Sigmoid colon (tissue), 7 donors: ENCODE measurements around the gene BHLHE23. TPM values are rescaled to one million over a fixed set of nuclear protein-coding genes. Genes with fewer than 3 reads are reported as not detected.
A peak's percentile ranks its signal among the peaks of the same experiment; 100 is the strongest.

Experiments
- DNase-seq: peaks from one replicate; pipeline ENCODE4 v3.0.0-alpha.2; 2019
- H3K27ac ChIP-seq, 4 donors: fragments of 200-600 bp; sonication (generic); one replicate each; pipeline ENCODE4 v1.5.1; 2016 to 2019; ENCODE audit warnings: mild to moderate bottlenecking in 1 of 4
- H3K27me3 ChIP-seq, 3 donors: fragments of 200-600 bp; sonication (generic); one replicate each; pipeline ENCODE4 v1.5.1; 2019; ENCODE audit warnings: mild to moderate bottlenecking in 1 of 3
- H3K36me3 ChIP-seq, 4 donors: fragments of 200-600 bp; sonication (generic); one replicate each; pipeline ENCODE4 v1.5.1; 2016 to 2019
- H3K4me1 ChIP-seq, 4 donors: fragments of 200-600 bp; sonication (generic); one replicate each; pipeline ENCODE4 v1.5.1; 2017 to 2019
- H3K4me3 ChIP-seq, 4 donors: fragments of 200-600 bp; sonication (generic); one replicate each; pipeline ENCODE4 v1.5.1; 2017 to 2019; ENCODE audit warnings: mild to moderate bottlenecking in 2 of 4, moderate library complexity in 1 of 4
- H3K9me3 ChIP-seq, 4 donors: fragments of 200-600 bp in 3 of 4; sonication (generic) in 3 of 4; one replicate each; pipeline versions ENCODE4 v1.5.1 to v1.6.1; 2013 to 2019
- EP300 ChIP-seq, 4 donors: sonication (generic); formaldehyde crosslinking; IDR thresholded peaks; one replicate each; pipeline ENCODE4 v1.6.1; 2017; ENCODE audit warnings: antibody characterized with exemption in 4 of 4
- POLR2A ChIP-seq, 2 donors: fragments of 450-650 bp; IDR thresholded peaks; one replicate each; pipeline ENCODE4 v1.6.1; 2016; ENCODE audit warnings: antibody characterized with exemption in 2 of 2, mild to moderate bottlenecking in 2 of 2, moderate library complexity in 2 of 2
- POLR2AphosphoS5 ChIP-seq, 4 donors: sonication (generic); formaldehyde crosslinking; IDR thresholded peaks; one replicate each; pipeline ENCODE4 v1.6.1; 2017; ENCODE audit warnings: antibody characterized with exemption in 4 of 4
- WGBS, 2 donors: extraction: QIAGEN DNeasy Blood & Tissue Kit; methylation state at CpG; one replicate each; pipeline ENCODE4 v1.1.7; 2013; 5-methylcytosine and 5-hydroxymethylcytosine counted together
- intact Hi-C: fragments of 100-400 bp; cut with DNase I; formaldehyde crosslinking; loops from one replicate; pipeline ENCODE4 v1.15.1; 2023
- polyA plus RNA-seq, 3 donors: library from polyadenylated mRNA; stranded (reverse); fragments of 200-250 nt; gene quantifications; one replicate each; pipeline ENCODE4 v1.2.3, GENCODE V29; 2013
- total RNA-seq, 4 donors: library from RNA; depleted of rRNA; stranded (reverse); fragments of >200 nt; gene quantifications; one replicate each; pipeline ENCODE4 v1.1.0, GENCODE V29; 2016
- TF ChIP-seq, protein P1 (sequence below), 4 experiments: fragments of 450-650 bp in 3 of 4; fragments of 200-600 bp in 1 of 4; IDR thresholded peaks; one replicate each; pipeline ENCODE4 v1.5.1; 2016 to 2019; ENCODE audit warnings: antibody characterized with exemption in 4 of 4, mild to moderate bottlenecking in 3 of 4, moderate library complexity in 2 of 4
- donor health status: healthy with polysubstance abuse.
- donor health status: Bipolar disorder and iron deficiency.
- donor health status: healthy.

The BHLHE23 gene
- total and polyA plus RNA-seq, 7 donors, result not detected

DNA sequence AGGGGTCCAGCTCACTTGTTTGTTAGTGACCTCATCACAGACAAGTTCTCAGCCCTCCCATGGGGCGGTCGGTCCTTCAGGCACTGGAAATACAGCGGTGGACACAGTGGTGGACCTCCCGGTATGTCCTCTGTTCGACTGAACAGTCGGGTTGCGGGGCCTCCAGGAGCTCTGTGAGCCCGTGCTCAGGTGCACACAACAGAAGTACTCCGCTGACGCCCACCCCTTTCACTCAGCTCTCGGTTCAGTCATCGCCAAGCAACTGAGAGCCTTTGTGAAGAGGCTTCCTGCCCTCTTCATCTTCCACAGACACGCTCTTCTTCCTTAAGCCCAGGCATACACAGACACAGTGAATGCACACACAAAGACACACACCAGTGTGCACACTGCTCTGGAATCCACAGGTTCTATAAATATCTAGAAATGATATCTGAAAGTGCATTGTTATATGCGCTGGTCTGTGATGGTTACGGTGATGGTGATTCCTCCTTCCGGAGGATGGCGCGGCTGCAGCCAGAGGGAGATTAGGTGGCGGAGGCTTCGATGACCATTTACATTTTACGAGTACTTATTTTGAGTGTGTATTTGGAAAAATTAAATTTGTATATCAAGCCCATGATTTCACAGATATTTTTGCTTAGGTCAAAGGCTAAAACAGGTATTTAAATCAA, 46.8 kb upstream of the BHLHE23 start:
- Histone ChIP-seq H3K27ac (no peak overlapping the region), H3K4me3 (no peak overlapping the region), H3K27me3 (peaks cover 4 to 68% (median 22%) of the 10 kb centered on the region in 3 donors), H3K4me1 (peaks cover 0 to 9% (median 3%) of the 10 kb centered on the region in 4 donors), H3K9me3 (no peaks in the 10 kb centered on the region), H3K36me3 (no peaks in the 10 kb centered on the region)
- no peak for TF ChIP-seq POLR2AphosphoS5 (IDR thresholded peaks at IDR 0.05)
- no peak for TF ChIP-seq EP300 (IDR thresholded peaks at IDR 0.05)
- TF ChIP-seq, protein P1, sequence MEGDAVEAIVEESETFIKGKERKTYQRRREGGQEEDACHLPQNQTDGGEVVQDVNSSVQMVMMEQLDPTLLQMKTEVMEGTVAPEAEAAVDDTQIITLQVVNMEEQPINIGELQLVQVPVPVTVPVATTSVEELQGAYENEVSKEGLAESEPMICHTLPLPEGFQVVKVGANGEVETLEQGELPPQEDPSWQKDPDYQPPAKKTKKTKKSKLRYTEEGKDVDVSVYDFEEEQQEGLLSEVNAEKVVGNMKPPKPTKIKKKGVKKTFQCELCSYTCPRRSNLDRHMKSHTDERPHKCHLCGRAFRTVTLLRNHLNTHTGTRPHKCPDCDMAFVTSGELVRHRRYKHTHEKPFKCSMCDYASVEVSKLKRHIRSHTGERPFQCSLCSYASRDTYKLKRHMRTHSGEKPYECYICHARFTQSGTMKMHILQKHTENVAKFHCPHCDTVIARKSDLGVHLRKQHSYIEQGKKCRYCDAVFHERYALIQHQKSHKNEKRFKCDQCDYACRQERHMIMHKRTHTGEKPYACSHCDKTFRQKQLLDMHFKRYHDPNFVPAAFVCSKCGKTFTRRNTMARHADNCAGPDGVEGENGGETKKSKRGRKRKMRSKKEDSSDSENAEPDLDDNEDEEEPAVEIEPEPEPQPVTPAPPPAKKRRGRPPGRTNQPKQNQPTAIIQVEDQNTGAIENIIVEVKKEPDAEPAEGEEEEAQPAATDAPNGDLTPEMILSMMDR (IDR thresholded peaks at IDR 0.05), result no peak
- TF ChIP-seq POLR2A (IDR thresholded peaks at IDR 0.05), result no peak
- intact Hi-C loops, result no loop called here
- WGBS, 2 donors, result 79 to 82% methylated on average over 21 of the region's 21 CpGs
- no peak for DNase-seq

DNA sequence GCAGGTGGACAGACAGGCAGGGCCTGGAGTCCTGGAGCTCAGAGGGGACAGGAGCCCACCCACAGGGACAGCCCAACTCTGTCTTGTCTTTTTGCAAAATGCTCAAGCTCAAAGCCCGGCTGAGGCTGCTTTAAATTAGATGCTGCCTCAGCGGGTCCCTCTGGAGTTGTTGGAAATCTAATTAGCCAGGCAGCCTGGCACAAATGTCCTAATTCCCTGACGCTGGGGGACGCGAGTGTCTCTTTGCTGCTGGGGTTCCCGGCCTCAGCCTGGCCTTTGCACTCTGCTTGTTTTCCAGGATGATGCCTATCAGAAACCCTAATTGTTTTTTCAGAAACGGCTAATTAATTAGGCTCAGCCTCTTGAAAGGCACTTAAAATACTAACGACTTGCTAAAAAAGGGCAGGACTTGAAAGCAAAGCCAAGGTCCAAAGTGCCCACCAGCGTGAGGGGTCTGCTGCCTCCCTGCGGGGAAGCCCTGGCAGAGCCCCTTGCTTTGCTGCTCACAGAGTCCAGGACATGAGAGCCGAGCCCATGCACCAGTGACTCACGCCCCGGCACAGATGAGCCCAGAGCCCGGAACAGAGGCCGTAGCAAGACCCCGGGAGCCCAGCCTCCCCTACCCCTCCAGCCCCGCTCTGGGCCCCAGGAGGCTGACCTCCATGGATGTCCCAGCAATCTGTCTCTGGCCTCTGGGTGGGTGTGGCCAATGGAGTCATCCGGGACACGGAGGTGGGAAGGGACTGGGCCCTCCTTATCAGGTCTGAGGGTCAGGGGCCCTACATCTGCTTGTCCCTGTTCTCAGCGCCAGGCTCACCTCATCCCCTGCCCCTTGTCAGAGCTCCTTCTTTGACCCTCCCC, 46.0 kb upstream of the BHLHE23 start:
- no peaks in the 10 kb centered on the region for H3K9me3 ChIP-seq
- H3K27me3 ChIP-seq, result peaks cover 0 to 68% (median 14%) of the 10 kb centered on the region in 3 donors
- H3K36me3 ChIP-seq, result no peaks in the 10 kb centered on the region
- H3K4me1 ChIP-seq, result peaks cover 0 to 9% (median 3%) of the 10 kb centered on the region in 4 donors
- TF ChIP-seq POLR2AphosphoS5 (IDR thresholded peaks at IDR 0.05), result no peak
- no peak for TF ChIP-seq POLR2A (IDR thresholded peaks at IDR 0.05)
- TF ChIP-seq, protein P1 (IDR thresholded peaks at IDR 0.05), result no peak
- TF ChIP-seq EP300 (IDR thresholded peaks at IDR 0.05), result no peak
- intact Hi-C loops, result no loop called here
- 39 to 43% methylated on average over 20 of the region's 20 CpGs for WGBS, 2 donors
- no peak overlapping the region for H3K4me3 ChIP-seq
- H3K27ac ChIP-seq, result no peak overlapping the region
- peak; percentile 54 for DNase-seq

DNA sequence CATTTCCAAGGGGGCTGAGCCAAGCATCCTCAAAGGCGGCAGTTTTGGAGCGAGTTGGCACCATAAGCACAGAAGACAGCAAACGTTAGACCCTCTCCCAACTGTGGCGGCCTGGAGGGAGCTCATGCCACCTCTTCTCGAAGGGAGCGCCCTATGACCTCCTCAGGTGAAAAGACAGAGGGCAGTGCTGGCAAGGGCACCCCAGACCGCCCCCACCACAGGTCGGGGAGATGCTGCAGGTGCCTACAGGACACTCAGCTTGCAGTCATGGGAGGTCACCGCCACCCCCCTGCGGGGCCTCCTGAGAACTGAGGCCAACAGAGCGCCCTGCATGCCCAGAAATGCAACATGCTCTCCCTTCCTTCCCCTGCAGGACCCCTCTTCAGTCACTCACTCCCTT, 45.1 kb upstream of the BHLHE23 start:
- Histone ChIP-seq H3K9me3 (no peaks in the 10 kb centered on the region), H3K36me3 (no peaks in the 10 kb centered on the region), H3K4me3 (no peak overlapping the region), H3K27ac (no peak overlapping the region), H3K4me1 (peaks cover 0 to 9% (median 3%) of the 10 kb centered on the region in 4 donors), H3K27me3 (peaks cover 0 to 67% (median 11%) of the 10 kb centered on the region in 3 donors)
- DNase-seq, result peak; percentile 21
- WGBS, 2 donors, result 78 to 87% methylated on average over 11 of the region's 11 CpGs
- intact Hi-C loops, result no loop called here
- no peak for TF ChIP-seq POLR2AphosphoS5 (IDR thresholded peaks at IDR 0.05)
- no peak for TF ChIP-seq POLR2A (IDR thresholded peaks at IDR 0.05)

DNA sequence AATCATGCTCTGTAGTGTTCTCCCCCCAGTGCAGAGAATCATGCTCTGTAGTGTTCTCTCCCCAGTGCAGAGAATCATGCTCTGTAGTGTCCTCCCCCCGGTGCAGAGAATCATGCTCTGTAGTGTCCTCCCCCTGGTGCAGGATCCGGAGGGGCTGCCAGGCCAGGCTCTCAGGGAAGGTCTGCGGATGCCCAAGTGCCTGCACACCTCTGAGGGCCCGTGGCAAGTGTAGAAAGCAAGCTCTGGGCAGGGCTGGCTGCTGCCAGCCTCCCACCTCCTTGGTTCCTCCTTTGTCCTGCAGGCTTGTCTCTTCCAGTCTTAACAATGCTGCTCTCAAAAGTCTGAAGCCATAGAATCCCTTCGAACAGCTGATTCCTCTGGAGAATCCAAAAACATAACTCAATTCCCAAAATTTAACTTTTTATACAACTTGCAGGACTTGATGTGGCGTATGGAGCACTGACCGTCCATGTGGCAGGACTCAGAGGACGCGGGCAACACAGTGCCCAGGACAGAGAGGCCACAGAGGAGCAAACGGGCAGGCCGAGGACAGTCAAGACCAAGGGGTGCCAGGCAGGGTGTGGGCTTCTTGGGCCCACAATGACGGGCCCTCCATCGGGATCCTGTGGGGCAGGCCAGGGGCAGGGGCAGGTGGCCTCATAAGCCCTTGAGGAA, 44.6 kb upstream of the BHLHE23 start:
- TF ChIP-seq POLR2A (IDR thresholded peaks at IDR 0.05) (no peak), POLR2AphosphoS5 (IDR thresholded peaks at IDR 0.05) (no peak), EP300 (IDR thresholded peaks at IDR 0.05) (no peak)
- TF ChIP-seq, protein P1 (IDR thresholded peaks at IDR 0.05), result no peak
- DNase-seq, result peak; percentile 44
- no peak overlapping the region for H3K27ac ChIP-seq
- H3K27me3 ChIP-seq, result peaks cover 0 to 61% (median 11%) of the 10 kb centered on the region in 3 donors
- H3K9me3 ChIP-seq, result no peaks in the 10 kb centered on the region
- WGBS, 2 donors, result 91% methylated on average over 13 of the region's 13 CpGs
- no peaks in the 10 kb centered on the region for H3K36me3 ChIP-seq
- H3K4me3 ChIP-seq, result no peak overlapping the region
- intact Hi-C loops, result no loop called here
- H3K4me1 ChIP-seq, result peaks cover 0 to 3% (median 1%) of the 10 kb centered on the region in 4 donors

DNA sequence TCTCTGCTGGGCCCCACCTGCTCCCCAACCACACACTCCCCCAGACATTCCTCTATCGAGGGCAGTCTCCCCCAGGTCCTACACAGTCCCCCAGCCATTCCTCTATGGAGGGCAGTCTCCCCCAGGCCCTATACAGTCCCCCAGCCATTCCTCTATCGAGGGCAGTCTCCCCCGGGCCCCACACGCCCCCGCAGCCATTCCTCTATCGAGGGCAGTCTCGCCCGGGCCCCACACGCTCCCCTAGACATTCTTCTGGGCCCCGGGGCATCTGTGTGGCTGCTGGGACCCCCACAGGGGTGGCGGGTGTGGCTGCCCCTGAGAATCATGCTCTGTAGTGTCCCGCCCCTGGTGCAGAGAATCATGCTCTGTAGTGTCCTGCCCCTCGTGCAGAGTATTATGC, 43.6 kb upstream of the BHLHE23 start:
- intact Hi-C loops, result no loop called here

More for the DNA sequence above, 43.6 kb upstream of the BHLHE23 start:
- peaks cover 0 to 60% (median 11%) of the 10 kb centered on the region in 3 donors for H3K27me3 ChIP-seq
- 88 to 89% methylated on average over 13 of the region's 13 CpGs for WGBS, 2 donors
- no peaks in the 10 kb centered on the region for H3K9me3 ChIP-seq
- no peaks in the 10 kb centered on the region for H3K4me1 ChIP-seq
- H3K27ac ChIP-seq, result no peak overlapping the region
- no peaks in the 10 kb centered on the region for H3K36me3 ChIP-seq
- no peak overlapping the region for H3K4me3 ChIP-seq
- DNase-seq, result no peak
- TF ChIP-seq POLR2A (IDR thresholded peaks at IDR 0.05), result no peak
- TF ChIP-seq EP300 (IDR thresholded peaks at IDR 0.05), result no peak
- no peak for TF ChIP-seq POLR2AphosphoS5 (IDR thresholded peaks at IDR 0.05)
- TF ChIP-seq, protein P1 (IDR thresholded peaks at IDR 0.05), result no peak
